Mucosa of gallbladder (tissue), 1 donor: ENCODE data around the gene ABCC5. TPM values are rescaled to one million over a fixed set of nuclear protein-coding genes. Genes with fewer than 3 reads are reported as not detected.

Experiments
- DNase-seq: peaks from one replicate; pipeline ENCODE4 v3.0.0-alpha.2; 2020; ENCODE audit warnings: low spot score
- total RNA-seq: library from RNA; stranded (reverse); gene quantifications from one replicate; pipeline ENCODE4 v1.2.1, GENCODE V29; 2021
- donor health status: DM: no; HTN: no; CAD: no.

The ABCC5 gene
- total RNA-seq, 1 donor from 2014 or later, result 37.8 TPM

GRCh38 chr3:183975981-183976662 lies 41.6 kb downstream of the ABCC5 start:
- DNase-seq, result no peak

- no peak for DNase-seq
Measured at GRCh38 chr3:183968666-183969245, 48.9 kb downstream of the ABCC5 start.

GRCh38 chr3:183967693-183968092 lies 50.0 kb downstream of the ABCC5 start:
- no peak for DNase-seq

GRCh38 chr3:183966361-183966791 lies 51.3 kb downstream of the ABCC5 start:
- no peak for DNase-seq

- DNase-seq, result no peak
Measured at GRCh38 chr3:183962807-183963206, 54.9 kb downstream of the ABCC5 start.

- DNase-seq, result no peak
Measured at GRCh38 chr3:183959214-183959613, 58.5 kb downstream of the ABCC5 start.

GRCh38 chr3:183958775-183959174 lies 58.9 kb downstream of the ABCC5 start:
- no peak for DNase-seq

- DNase-seq, result no peak
Measured at GRCh38 chr3:183958226-183958625, 59.5 kb downstream of the ABCC5 start.

- DNase-seq, result no peak
Measured at GRCh38 chr3:183954875-183955274, 62.8 kb downstream of the ABCC5 start.

- no peak for DNase-seq
Measured at GRCh38 chr3:183953471-183954070, 64.1 kb downstream of the ABCC5 start.

- no peak for DNase-seq
Measured at GRCh38 chr3:183951459-183951858, 66.2 kb downstream of the ABCC5 start.

GRCh38 chr3:183949690-183950089 lies 68.0 kb downstream of the ABCC5 start:
- no peak for DNase-seq

- DNase-seq, result no peak
Measured at GRCh38 chr3:183946037-183946436, 71.6 kb downstream of the ABCC5 start.

GRCh38 chr3:183944775-183945174 lies 72.9 kb downstream of the ABCC5 start:
- no peak for DNase-seq

- no peak for DNase-seq
Measured at GRCh38 chr3:183943739-183944138, 73.9 kb downstream of the ABCC5 start.

- no peak for DNase-seq
Measured at GRCh38 chr3:183941216-183941615, 76.5 kb downstream of the ABCC5 start.

GRCh38 chr3:183937601-183938286 lies 79.9 kb downstream of the ABCC5 start:
- DNase-seq, result no peak

- no peak for DNase-seq
Measured at GRCh38 chr3:183933160-183933559, 84.5 kb downstream of the ABCC5 start.

GRCh38 chr3:183931881-183932280 lies 85.8 kb downstream of the ABCC5 start:
- no peak for DNase-seq

GRCh38 chr3:183930086-183930485 lies 87.6 kb downstream of the ABCC5 start:
- peak; percentile 11 for DNase-seq

GRCh38 chr3:183927059-183927458 lies 90.6 kb downstream of the ABCC5 start:
- no peak for DNase-seq

GRCh38 chr3:183924956-183925355 lies 92.7 kb downstream of the ABCC5 start:
- no peak for DNase-seq

GRCh38 chr3:183924543-183924942 lies 93.1 kb downstream of the ABCC5 start:
- DNase-seq, result no peak
